ENCODE data around the gene CDH18. TPM values are rescaled to one million over a fixed set of nuclear protein-coding genes. Genes with fewer than 3 reads are reported as not detected.
"Not testable (repeated sequence)": the region's sequence is repeated elsewhere in the genome, so short reads cannot be mapped to it uniquely, and the experiment has no call there.

CDH18 gene
- total and polyA plus RNA-seq, 5 donors from 2014 or later, result not detected

DNA sequence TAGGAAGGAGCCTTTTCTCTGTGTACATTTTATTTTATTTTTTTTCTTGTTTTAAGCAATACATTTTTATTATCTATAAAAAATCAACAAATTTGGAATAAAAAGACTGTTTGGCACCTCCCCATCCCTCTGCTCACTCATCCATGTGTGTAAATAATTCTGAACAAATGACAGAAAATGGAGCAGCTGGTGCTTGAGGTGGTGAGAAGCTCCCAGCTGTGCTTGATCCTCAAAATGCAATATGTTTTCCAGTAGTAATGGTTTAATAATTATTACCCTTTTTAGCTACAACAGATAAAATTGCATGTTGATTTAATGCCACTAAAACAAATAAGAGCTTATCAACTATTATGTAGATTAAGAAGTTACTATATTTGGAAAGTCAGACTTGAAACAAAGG lies 132.5 kb downstream of the CDH18 start:
- Histone ChIP-seq H3K27me3 (ENCODE audit: control insufficient read depth, insufficient read depth, low read length) (no peaks in the 10 kb centered on the region), H3K9me3 (ENCODE audit: control insufficient read depth in 2 of 2, low read length in 2 of 2) (peaks cover 0 to 3% of the 10 kb centered on the region in 2 experiments), H3K4me3 (ENCODE audit: low read depth, low read length) (no peak overlapping the region), H3K4me1 (ENCODE audit: control insufficient read depth, insufficient read depth, low read length, poor library complexity, severe bottlenecking) (no peaks in the 10 kb centered on the region), H3K36me3 (ENCODE audit: control insufficient read depth, insufficient read depth, low read length) (no peaks in the 10 kb centered on the region), H3K27ac (ENCODE audit: insufficient read depth, low read length, poor library complexity, severe bottlenecking) (no peak overlapping the region)
- no peaks in the 10 kb centered on the region for H3K27me3 Mint-ChIP-seq
- H3K36me3 Mint-ChIP-seq, result no peaks in the 10 kb centered on the region
- H3K4me3 Mint-ChIP-seq, result no peak overlapping the region
- no peaks in the 10 kb centered on the region for H3K4me1 Mint-ChIP-seq
- H3K9me3 Mint-ChIP-seq, result peaks cover 0 to 10% (median 0%) of the 10 kb centered on the region in 7 donors
- no peak overlapping the region for H3K27ac Mint-ChIP-seq
- DNase-seq, result no peak
- ATAC-seq (ENCODE audit: low read depth in 2 of 2), result no peak

GRCh38 chr5:19855031-19855430 lies 133.0 kb downstream of the CDH18 start:
- H3K9me3 Mint-ChIP-seq, result peaks cover 0 to 10% (median under 1%) of the 10 kb centered on the region in 7 donors

GRCh38 chr5:19853616-19854240 lies 134.3 kb downstream of the CDH18 start:
- Mint-ChIP-seq H3K27ac (no peak overlapping the region), H3K9me3 (peaks cover 0 to 10% (median 3%) of the 10 kb centered on the region in 7 donors), H3K4me1 (no peaks in the 10 kb centered on the region), H3K4me3 (no peak overlapping the region), H3K36me3 (no peaks in the 10 kb centered on the region), H3K27me3 (no peaks in the 10 kb centered on the region)
- H3K27me3 ChIP-seq (ENCODE audit: control insufficient read depth, insufficient read depth, low read length), result no peaks in the 10 kb centered on the region
- DNase-seq, result no peak
- no peak overlapping the region for H3K4me3 ChIP-seq (ENCODE audit: low read depth, low read length)
- ATAC-seq (ENCODE audit: low read depth in 2 of 2), result no peak
- no peak overlapping the region for H3K27ac ChIP-seq (ENCODE audit: insufficient read depth, low read length, poor library complexity, severe bottlenecking)
- no peaks in the 10 kb centered on the region for H3K4me1 ChIP-seq (ENCODE audit: control insufficient read depth, insufficient read depth, low read length, poor library complexity, severe bottlenecking)
- H3K9me3 ChIP-seq (ENCODE audit: control insufficient read depth in 2 of 2, low read length in 2 of 2), result peaks cover 0 to 3% of the 10 kb centered on the region in 2 experiments
- H3K36me3 ChIP-seq (ENCODE audit: control insufficient read depth, insufficient read depth, low read length), result no peaks in the 10 kb centered on the region

More at GRCh38 chr5:19855031-19855430, 133.0 kb downstream of the CDH18 start:
- Histone ChIP-seq H3K36me3 (ENCODE audit: control insufficient read depth, insufficient read depth, low read length) (no peaks in the 10 kb centered on the region), H3K4me1 (ENCODE audit: control insufficient read depth, insufficient read depth, low read length, poor library complexity, severe bottlenecking) (no peaks in the 10 kb centered on the region), H3K9me3 (ENCODE audit: control insufficient read depth in 2 of 2, low read length in 2 of 2) (peaks cover 0 to 3% of the 10 kb centered on the region in 2 experiments), H3K27me3 (ENCODE audit: control insufficient read depth, insufficient read depth, low read length) (no peaks in the 10 kb centered on the region), H3K27ac (ENCODE audit: insufficient read depth, low read length, poor library complexity, severe bottlenecking) (no peak overlapping the region), H3K4me3 (ENCODE audit: low read depth, low read length) (no peak overlapping the region)
- H3K4me3 Mint-ChIP-seq, result no peak overlapping the region
- no peaks in the 10 kb centered on the region for H3K4me1 Mint-ChIP-seq
- no peaks in the 10 kb centered on the region for H3K36me3 Mint-ChIP-seq
- H3K27me3 Mint-ChIP-seq, result no peaks in the 10 kb centered on the region
- DNase-seq (no peak), ATAC-seq (ENCODE audit: low read depth in 2 of 2) (no peak)
- no peak overlapping the region for H3K27ac Mint-ChIP-seq

DNA sequence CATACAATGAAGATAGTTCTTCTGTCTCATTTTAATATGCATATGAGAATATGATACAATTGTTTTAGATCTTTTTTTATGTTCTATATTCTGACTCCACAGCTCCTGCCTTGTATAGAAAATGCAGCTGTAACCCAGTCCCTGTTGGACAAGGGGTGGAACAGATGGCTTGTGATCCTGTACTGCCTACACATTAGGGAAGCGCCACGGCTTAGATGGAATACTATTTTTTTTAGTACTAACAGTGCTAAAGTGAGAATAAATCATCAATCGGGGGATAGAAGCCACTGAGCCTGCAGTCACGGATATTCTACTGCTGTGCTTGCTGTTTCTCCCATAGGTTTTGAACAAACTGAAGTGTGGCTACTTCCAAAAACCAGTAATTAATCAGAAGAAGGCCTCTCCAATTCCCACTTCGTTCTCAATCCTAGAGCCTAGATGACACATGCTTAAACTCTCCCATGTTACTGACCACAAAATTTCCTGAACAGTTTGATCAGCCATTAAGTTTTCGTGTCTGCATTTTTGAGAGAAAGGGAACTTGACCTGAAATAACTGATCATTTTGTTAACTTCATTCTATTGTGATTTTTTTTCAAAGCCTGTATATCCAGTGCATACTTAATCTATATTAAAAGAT lies 150.3 kb downstream of the CDH18 start:
- Mint-ChIP-seq H3K9me3 (peaks cover 0 to 47% (median 5%) of the 10 kb centered on the region in 7 donors), H3K4me3 (no peak overlapping the region), H3K27ac (no peak overlapping the region), H3K36me3 (no peaks in the 10 kb centered on the region), H3K4me1 (no peaks in the 10 kb centered on the region), H3K27me3 (no peaks in the 10 kb centered on the region)
- Histone ChIP-seq H3K9me3 (ENCODE audit: control insufficient read depth in 2 of 2, low read length in 2 of 2) (peaks cover 0 to 4% of the 10 kb centered on the region in 2 experiments), H3K4me3 (ENCODE audit: low read depth, low read length) (no peak overlapping the region), H3K4me1 (ENCODE audit: control insufficient read depth, insufficient read depth, low read length, poor library complexity, severe bottlenecking) (no peaks in the 10 kb centered on the region), H3K36me3 (ENCODE audit: control insufficient read depth, insufficient read depth, low read length) (no peaks in the 10 kb centered on the region), H3K27me3 (ENCODE audit: control insufficient read depth, insufficient read depth, low read length) (no peaks in the 10 kb centered on the region), H3K27ac (ENCODE audit: insufficient read depth, low read length, poor library complexity, severe bottlenecking) (no peak overlapping the region)
- no peak for ATAC-seq (ENCODE audit: low read depth in 2 of 2)
- DNase-seq, result no peak

DNA sequence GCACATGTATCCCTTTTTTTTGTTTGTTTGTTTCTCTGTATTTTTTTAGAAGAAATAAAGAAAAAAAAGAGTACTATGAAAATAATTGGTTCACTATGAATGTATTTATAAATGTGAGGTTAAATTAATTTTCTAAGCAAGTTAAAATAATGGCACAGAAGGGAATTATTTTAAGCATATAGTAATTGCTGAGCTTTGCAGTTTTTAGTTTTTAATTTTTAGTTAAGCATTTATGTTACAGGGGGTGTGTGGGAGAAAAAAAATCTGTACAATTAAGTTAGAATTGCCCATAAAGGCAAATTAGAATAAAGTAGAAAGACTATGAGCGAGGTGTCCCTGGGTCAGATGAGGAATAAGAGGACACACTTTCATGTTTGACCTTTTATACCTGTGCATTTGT lies 152.6 kb downstream of the CDH18 start:
- H3K9me3 ChIP-seq (ENCODE audit: control insufficient read depth in 2 of 2, low read length in 2 of 2), result peaks cover 0 to 3% of the 10 kb centered on the region in 2 experiments
- DNase-seq (no peak), ATAC-seq (ENCODE audit: low read depth in 2 of 2) (no peak)
- Mint-ChIP-seq H3K36me3 (no peaks in the 10 kb centered on the region), H3K9me3 (peaks cover 0 to 43% (median 6%) of the 10 kb centered on the region in 7 donors), H3K4me1 (no peaks in the 10 kb centered on the region), H3K4me3 (no peak overlapping the region), H3K27me3 (no peaks in the 10 kb centered on the region), H3K27ac (no peak overlapping the region)
- H3K4me1 ChIP-seq (ENCODE audit: control insufficient read depth, insufficient read depth, low read length, poor library complexity, severe bottlenecking), result no peaks in the 10 kb centered on the region
- no peaks in the 10 kb centered on the region for H3K27me3 ChIP-seq (ENCODE audit: control insufficient read depth, insufficient read depth, low read length)
- no peak overlapping the region for H3K4me3 ChIP-seq (ENCODE audit: low read depth, low read length)
- no peak overlapping the region for H3K27ac ChIP-seq (ENCODE audit: insufficient read depth, low read length, poor library complexity, severe bottlenecking)
- no peaks in the 10 kb centered on the region for H3K36me3 ChIP-seq (ENCODE audit: control insufficient read depth, insufficient read depth, low read length)

- not testable (repeated sequence) for ATAC-seq (ENCODE audit: low read depth in 2 of 2); DNase-seq; H3K9me3 ChIP-seq (ENCODE audit: control insufficient read depth in 2 of 2, low read length in 2 of 2); H3K27ac ChIP-seq (ENCODE audit: insufficient read depth, low read length, poor library complexity, severe bottlenecking); H3K4me3 Mint-ChIP-seq; H3K4me3 ChIP-seq (ENCODE audit: low read depth, low read length); H3K27ac Mint-ChIP-seq; H3K4me1 ChIP-seq (ENCODE audit: control insufficient read depth, insufficient read depth, low read length, poor library complexity, severe bottlenecking); H3K36me3 Mint-ChIP-seq; H3K27me3 ChIP-seq (ENCODE audit: control insufficient read depth, insufficient read depth, low read length); H3K27me3 Mint-ChIP-seq; H3K36me3 ChIP-seq (ENCODE audit: control insufficient read depth, insufficient read depth, low read length); H3K4me1 Mint-ChIP-seq
- H3K9me3 Mint-ChIP-seq, result peaks cover 5 to 20% (median 11%) of the 10 kb centered on the region in 7 donors
These were observed 175.3 kb downstream of the CDH18 start for GRCh38 chr5:19812720-19813119.

- Histone ChIP-seq H3K27ac (ENCODE audit: insufficient read depth, low read length, poor library complexity, severe bottlenecking) (no peak overlapping the region), H3K27me3 (ENCODE audit: control insufficient read depth, insufficient read depth, low read length) (no peaks in the 10 kb centered on the region), H3K4me1 (ENCODE audit: control insufficient read depth, insufficient read depth, low read length, poor library complexity, severe bottlenecking) (no peaks in the 10 kb centered on the region), H3K9me3 (ENCODE audit: control insufficient read depth in 2 of 2, low read length in 2 of 2) (peaks cover 0 to 4% of the 10 kb centered on the region in 2 experiments), H3K4me3 (ENCODE audit: low read depth, low read length) (no peak overlapping the region), H3K36me3 (ENCODE audit: control insufficient read depth, insufficient read depth, low read length) (no peaks in the 10 kb centered on the region)
- DNase-seq, result no peak
- Mint-ChIP-seq H3K36me3 (no peaks in the 10 kb centered on the region), H3K27ac (no peak overlapping the region), H3K4me1 (no peaks in the 10 kb centered on the region), H3K27me3 (no peaks in the 10 kb centered on the region), H3K9me3 (peaks cover 1 to 9% (median 5%) of the 10 kb centered on the region in 7 donors), H3K4me3 (no peak overlapping the region)
- ATAC-seq (ENCODE audit: low read depth in 2 of 2), result no peak
These were observed 181.2 kb downstream of the CDH18 start for GRCh38 chr5:19806756-19807155.

- ATAC-seq (ENCODE audit: low read depth in 2 of 2) (no peak), DNase-seq (no peak)
- Mint-ChIP-seq H3K27me3 (no peaks in the 10 kb centered on the region), H3K4me1 (no peaks in the 10 kb centered on the region), H3K27ac (no peak overlapping the region), H3K9me3 (peaks cover 0 to 6% (median 2%) of the 10 kb centered on the region in 7 donors), H3K36me3 (no peaks in the 10 kb centered on the region), H3K4me3 (no peak overlapping the region)
- H3K9me3 ChIP-seq (ENCODE audit: control insufficient read depth in 2 of 2, low read length in 2 of 2), result peaks cover 4% of the 10 kb centered on the region in 2 experiments
- no peaks in the 10 kb centered on the region for H3K27me3 ChIP-seq (ENCODE audit: control insufficient read depth, insufficient read depth, low read length)
- H3K36me3 ChIP-seq (ENCODE audit: control insufficient read depth, insufficient read depth, low read length), result no peaks in the 10 kb centered on the region
- no peak overlapping the region for H3K27ac ChIP-seq (ENCODE audit: insufficient read depth, low read length, poor library complexity, severe bottlenecking)
- no peaks in the 10 kb centered on the region for H3K4me1 ChIP-seq (ENCODE audit: control insufficient read depth, insufficient read depth, low read length, poor library complexity, severe bottlenecking)
- H3K4me3 ChIP-seq (ENCODE audit: low read depth, low read length), result no peak overlapping the region
These were observed 185.3 kb downstream of the CDH18 start for GRCh38 chr5:19802686-19803085.
